Measurements from ENCODE around the gene CLMN. TPM values are rescaled to one million over a fixed set of nuclear protein-coding genes. Genes with fewer than 3 reads are reported as not detected.

Gene CLMN
- total and polyA plus RNA-seq, 7 experiments from 2014 or later: 0.43 to 6.8 (median 0.70) TPM

- CTCF ChIA-PET: no interaction called here
- peak overlapping the region in 2 of 9 donors; percentile 51 to 76 for H3K27ac Mint-ChIP-seq
- Histone ChIP-seq H3K27ac (ENCODE audit: low read depth, low read length) (no peak overlapping the region), H3K4me1 (ENCODE audit: control insufficient read depth in 2 of 2, insufficient read depth in 2 of 2, low read length in 2 of 2) (peaks cover 9 to 19% of the 10 kb centered on the region in 2 donors), H3K4me3 (ENCODE audit: low read length) (no peak overlapping the region), H3K27me3 (ENCODE audit: control insufficient read depth in 2 of 2, insufficient read depth in 2 of 2, low read length in 2 of 2) (no peaks in the 10 kb centered on the region), H3K9me3 (ENCODE audit: control insufficient read depth in 2 of 3, low read length in 3 of 3) (peaks cover 0 to 18% (median 6%) of the 10 kb centered on the region in 3 experiments), H3K36me3 (ENCODE audit: control insufficient read depth in 2 of 3, insufficient read depth in 3 of 3, low read length in 3 of 3) (no peaks in the 10 kb centered on the region)
- H3K9me3 Mint-ChIP-seq: peaks cover 2 to 28% (median 15%) of the 10 kb centered on the region in 11 donors
- DNase-seq (no peak), ATAC-seq (no peak)
- peak overlapping the region in 7 of 10 donors; percentile 2 to 51 (median 17) for H3K4me3 Mint-ChIP-seq
- H3K4me1 Mint-ChIP-seq: peaks cover 30 to 95% (median 89%) of the 10 kb centered on the region in 7 donors
- intact Hi-C loops (cut with micrococcal nuclease): no loop called here
- POLR2A ChIA-PET: no interaction called here
- H3K36me3 Mint-ChIP-seq: peaks cover 6 to 34% (median 32%) of the 10 kb centered on the region in 5 donors
- no peaks in the 10 kb centered on the region for H3K27me3 Mint-ChIP-seq
These were observed 173.5 kb downstream of the CLMN start for GRCh38 chr14:95146079-95146771.

GRCh38 chr14:95144849-95145248 is 174.9 kb downstream of the CLMN start:
- H3K4me1 Mint-ChIP-seq: peaks cover 31 to 93% (median 91%) of the 10 kb centered on the region in 7 donors
- H3K27ac ChIP-seq (ENCODE audit: low read depth, low read length): no peak overlapping the region
- no peak for ATAC-seq
- H3K36me3 Mint-ChIP-seq: peaks cover 6 to 40% (median 33%) of the 10 kb centered on the region in 5 donors
- H3K9me3 ChIP-seq (ENCODE audit: control insufficient read depth in 2 of 3, low read length in 3 of 3): peaks cover 0 to 18% (median 6%) of the 10 kb centered on the region in 3 experiments
- H3K4me3 Mint-ChIP-seq: peak overlapping the region in 8 of 10 donors; percentile 4 to 60 (median 42)
- CTCF ChIA-PET: no interaction called here
- H3K27me3 Mint-ChIP-seq: no peaks in the 10 kb centered on the region
- H3K27ac Mint-ChIP-seq: peak overlapping the region in 1 of 9 donors; percentile 16
- H3K4me3 ChIP-seq (ENCODE audit: low read length): no peak overlapping the region
- DNase-seq: no peak
- H3K27me3 ChIP-seq (ENCODE audit: control insufficient read depth in 2 of 2, insufficient read depth in 2 of 2, low read length in 2 of 2): no peaks in the 10 kb centered on the region
- H3K36me3 ChIP-seq (ENCODE audit: control insufficient read depth in 2 of 3, insufficient read depth in 3 of 3, low read length in 3 of 3): no peaks in the 10 kb centered on the region
- H3K9me3 Mint-ChIP-seq: peaks cover 2 to 28% (median 15%) of the 10 kb centered on the region in 11 donors
- H3K4me1 ChIP-seq (ENCODE audit: control insufficient read depth in 2 of 2, insufficient read depth in 2 of 2, low read length in 2 of 2): peaks cover 9 to 23% of the 10 kb centered on the region in 2 donors
- intact Hi-C loops (cut with micrococcal nuclease): no loop called here
- POLR2A ChIA-PET: interaction anchor here (1.1 kb wide), 1 partner anchor 13 kb away, joined by 3 read pairs; the partner anchor contains the start of gene DICER1

- intact Hi-C loops (cut with micrococcal nuclease): no loop called here
- POLR2A ChIA-PET: no interaction called here
- H3K4me1 ChIP-seq (ENCODE audit: control insufficient read depth in 2 of 2, insufficient read depth in 2 of 2, low read length in 2 of 2): peaks cover 9 to 23% of the 10 kb centered on the region in 2 donors
These were observed 175.7 kb downstream of the CLMN start for GRCh38 chr14:95143808-95144620.

DNA sequence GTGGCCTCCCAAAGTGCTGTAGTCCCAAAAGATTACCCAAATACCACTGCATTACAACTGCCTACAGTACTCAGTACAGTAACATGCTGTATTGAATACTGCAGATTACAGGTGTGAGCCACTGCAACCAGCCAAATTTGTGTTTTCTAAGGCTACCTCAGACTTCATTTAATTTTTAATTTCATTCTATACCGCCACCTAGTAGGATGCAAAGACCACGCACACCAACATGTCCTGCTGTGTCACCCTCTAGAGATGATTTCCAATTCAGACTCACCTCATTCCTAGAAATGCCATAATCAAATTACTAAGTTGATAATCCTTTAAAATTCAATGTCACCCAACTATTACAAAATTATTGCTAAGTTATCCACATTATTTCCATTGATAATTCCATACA is 177.5 kb downstream of the CLMN start:
- Histone ChIP-seq H3K4me3 (ENCODE audit: low read length) (no peak overlapping the region), H3K4me1 (ENCODE audit: control insufficient read depth in 2 of 2, insufficient read depth in 2 of 2, low read length in 2 of 2) (peaks cover 4 to 28% of the 10 kb centered on the region in 2 donors), H3K27ac (ENCODE audit: low read depth, low read length) (no peak overlapping the region), H3K36me3 (ENCODE audit: control insufficient read depth in 2 of 3, insufficient read depth in 3 of 3, low read length in 3 of 3) (no peaks in the 10 kb centered on the region), H3K9me3 (ENCODE audit: control insufficient read depth in 2 of 3, low read length in 3 of 3) (peaks cover 0 to 18% (median 6%) of the 10 kb centered on the region in 3 experiments), H3K27me3 (ENCODE audit: control insufficient read depth in 2 of 2, insufficient read depth in 2 of 2, low read length in 2 of 2) (no peaks in the 10 kb centered on the region)
- Mint-ChIP-seq H3K27me3 (no peaks in the 10 kb centered on the region), H3K4me3 (peak overlapping the region in 2 of 10 donors; percentile 16 to 18), H3K27ac (peak overlapping the region in 1 of 9 donors; percentile 21), H3K4me1 (peaks cover 39 to 91% (median 90%) of the 10 kb centered on the region in 7 donors), H3K36me3 (peaks cover 6 to 34% (median 29%) of the 10 kb centered on the region in 5 donors), H3K9me3 (peaks cover 2 to 28% (median 13%) of the 10 kb centered on the region in 11 donors)
- ATAC-seq (no peak), DNase-seq (no peak)
- intact Hi-C loops (cut with micrococcal nuclease): no loop called here
- ChIA-PET POLR2A (no interaction called here), CTCF (no interaction called here)

More at GRCh38 chr14:95143808-95144620, 175.7 kb downstream of the CLMN start:
- peak overlapping the region in 1 of 9 donors; percentile 18 for H3K27ac Mint-ChIP-seq
- ATAC-seq: no peak
- peaks cover 34 to 93% (median 91%) of the 10 kb centered on the region in 7 donors for H3K4me1 Mint-ChIP-seq
- no peaks in the 10 kb centered on the region for H3K27me3 Mint-ChIP-seq
- H3K9me3 Mint-ChIP-seq: peaks cover 2 to 28% (median 15%) of the 10 kb centered on the region in 11 donors
- Histone ChIP-seq H3K27ac (ENCODE audit: low read depth, low read length) (no peak overlapping the region), H3K27me3 (ENCODE audit: control insufficient read depth in 2 of 2, insufficient read depth in 2 of 2, low read length in 2 of 2) (no peaks in the 10 kb centered on the region), H3K36me3 (ENCODE audit: control insufficient read depth in 2 of 3, insufficient read depth in 3 of 3, low read length in 3 of 3) (no peaks in the 10 kb centered on the region), H3K9me3 (ENCODE audit: control insufficient read depth in 2 of 3, low read length in 3 of 3) (peaks cover 0 to 18% (median 6%) of the 10 kb centered on the region in 3 experiments), H3K4me3 (ENCODE audit: low read length) (no peak overlapping the region)
- H3K4me3 Mint-ChIP-seq: peak overlapping the region in 5 of 10 donors; percentile 18 to 43 (median 25)
- peaks cover 6 to 42% (median 33%) of the 10 kb centered on the region in 5 donors for H3K36me3 Mint-ChIP-seq
- DNase-seq: no peak
- CTCF ChIA-PET: no interaction called here

- Histone ChIP-seq H3K36me3 (ENCODE audit: control insufficient read depth in 2 of 3, insufficient read depth in 3 of 3, low read length in 3 of 3) (no peaks in the 10 kb centered on the region), H3K27ac (ENCODE audit: low read depth, low read length) (no peak overlapping the region), H3K9me3 (ENCODE audit: control insufficient read depth in 2 of 3, low read length in 3 of 3) (peaks cover 0 to 18% (median 6%) of the 10 kb centered on the region in 3 experiments), H3K27me3 (ENCODE audit: control insufficient read depth in 2 of 2, insufficient read depth in 2 of 2, low read length in 2 of 2) (no peaks in the 10 kb centered on the region), H3K4me1 (ENCODE audit: control insufficient read depth in 2 of 2, insufficient read depth in 2 of 2, low read length in 2 of 2) (peaks cover 4 to 29% of the 10 kb centered on the region in 2 donors), H3K4me3 (ENCODE audit: low read length) (no peak overlapping the region)
- Mint-ChIP-seq H3K36me3 (peaks cover 10 to 34% (median 31%) of the 10 kb centered on the region in 5 donors), H3K9me3 (peaks cover under 1 to 27% (median 11%) of the 10 kb centered on the region in 11 donors), H3K27ac (peak overlapping the region in 1 of 9 donors; percentile 21), H3K4me3 (peak overlapping the region in 2 of 10 donors; percentile 18 to 23), H3K4me1 (peaks cover 41 to 91% (median 89%) of the 10 kb centered on the region in 7 donors), H3K27me3 (no peaks in the 10 kb centered on the region)
- ChIA-PET POLR2A (no interaction called here), CTCF (no interaction called here)
- ATAC-seq (no peak), DNase-seq (no peak)
- intact Hi-C loops (cut with micrococcal nuclease): loop anchor here in 1 of 2 donors (2.0 kb wide), 1 partner anchor 13 kb away; no protein-coding TSS in a partner anchor
These were observed 178.0 kb downstream of the CLMN start for GRCh38 chr14:95141684-95142083.

GRCh38 chr14:95140060-95140858 is 179.4 kb downstream of the CLMN start:
- DNase-seq (no peak), ATAC-seq (peak; percentile 53)
- Mint-ChIP-seq H3K27me3 (no peaks in the 10 kb centered on the region), H3K9me3 (peaks cover 0 to 14% (median 7%) of the 10 kb centered on the region in 11 donors), H3K27ac (peak overlapping the region in 1 of 9 donors; percentile 12), H3K4me3 (peak overlapping the region in 3 of 10 donors; percentile 20 to 44 (median 26)), H3K36me3 (peaks cover 10 to 24% (median 19%) of the 10 kb centered on the region in 5 donors), H3K4me1 (peaks cover 40 to 95% (median 91%) of the 10 kb centered on the region in 7 donors)
- H3K36me3 ChIP-seq (ENCODE audit: control insufficient read depth in 2 of 3, insufficient read depth in 3 of 3, low read length in 3 of 3): no peaks in the 10 kb centered on the region
- intact Hi-C loops (cut with micrococcal nuclease): loop anchor here in 1 of 2 donors (2.0 kb wide), 1 partner anchor 15 kb away; no protein-coding TSS in a partner anchor
- H3K27me3 ChIP-seq (ENCODE audit: control insufficient read depth in 2 of 2, insufficient read depth in 2 of 2, low read length in 2 of 2): no peaks in the 10 kb centered on the region
- ChIA-PET POLR2A (no interaction called here), CTCF (no interaction called here)
- peaks cover 4 to 29% of the 10 kb centered on the region in 2 donors for H3K4me1 ChIP-seq (ENCODE audit: control insufficient read depth in 2 of 2, insufficient read depth in 2 of 2, low read length in 2 of 2)
- peaks cover 0 to 9% (median 6%) of the 10 kb centered on the region in 3 experiments for H3K9me3 ChIP-seq (ENCODE audit: control insufficient read depth in 2 of 3, low read length in 3 of 3)
- no peak overlapping the region for H3K4me3 ChIP-seq (ENCODE audit: low read length)
- H3K27ac ChIP-seq (ENCODE audit: low read depth, low read length): no peak overlapping the region
